HepG2 (cell line): ENCODE data around the gene RASL10A. TPM values are rescaled to one million over a fixed set of nuclear protein-coding genes. Genes with fewer than 3 reads are reported as not detected.

Experiments
- AGO2 ChIP-seq: fragments of 200-400 bp; formaldehyde crosslinking; optimal IDR thresholded peaks from 2 replicates; pipeline ENCODE3; 2017; ENCODE audit warnings: mild to moderate bottlenecking, low read depth, low read length, moderate library complexity
- ATF7-NPFF ChIP-seq: sonication (generic); formaldehyde crosslinking; IDR thresholded peaks from 2 replicates; pipeline ENCODE4 v1.8.1; 2023; ENCODE audit warnings: mild to moderate bottlenecking, low read depth, missing genetic modification reagents, moderate library complexity
- CEBPZ ChIP-seq: IDR thresholded peaks from 2 replicates; pipeline ENCODE4 v1.6.1; 2012; ENCODE audit warnings: low read length, improper control_type of control experiment
- CREM ChIP-seq, 2 experiments: sonication (generic) in 1 of 2; formaldehyde crosslinking in 1 of 2; IDR thresholded peaks; 2 replicates each; pipeline versions ENCODE4 v1.4.0 to v1.6.1; 2016 to 2020; ENCODE audit warnings: antibody characterized with exemption in 1 of 2, mild to moderate bottlenecking in 1 of 2, missing genetic modification reagents in 1 of 2
- DRAP1 ChIP-seq: IDR thresholded peaks from 2 replicates; pipeline ENCODE4 v1.6.1; 2016; ENCODE audit warnings: missing genetic modification reagents, missing compliant biosample characterization
- EP300 ChIP-seq, 3 experiments: sonication (generic) in 1 of 3; formaldehyde crosslinking in 1 of 3; IDR thresholded peaks; 2 replicates each; pipeline versions ENCODE4 v1.5.1 to v1.6.1; 2011 to 2020; ENCODE audit warnings: low read depth in 2 of 3, low read length in 2 of 3, borderline replicate concordance in 1 of 3, improper control_type of control experiment in 1 of 3, mild to moderate bottlenecking in 1 of 3, missing genetic modification reagents in 1 of 3, moderate library complexity in 1 of 3
- ERF ChIP-seq: IDR thresholded peaks from 2 replicates; pipeline ENCODE4 v1.6.1; 2018; ENCODE audit warnings: missing biosample characterization, missing genetic modification reagents
- FOXJ3 ChIP-seq: sonication (generic); formaldehyde crosslinking; IDR thresholded peaks from 2 replicates; pipeline ENCODE4 v1.4.0; 2020; ENCODE audit warnings: missing genetic modification reagents, mild to moderate bottlenecking, borderline replicate concordance
- MTF2 ChIP-seq: sonication (generic); formaldehyde crosslinking; IDR thresholded peaks from 2 replicates; pipeline ENCODE4 v1.5.0; 2020; ENCODE audit warnings: missing genetic modification reagents, borderline replicate concordance
- NCOR1 ChIP-seq: fragments of 200-600 bp; sonication (generic); IDR thresholded peaks from 2 replicates; pipeline ENCODE4 v1.7.0; 2017; ENCODE audit warnings: antibody characterized with exemption, low read length, borderline replicate concordance
- RFXAP ChIP-seq: sonication (generic); formaldehyde crosslinking; IDR thresholded peaks from 2 replicates; pipeline ENCODE4 v1.4.0; 2020; ENCODE audit warnings: missing genetic modification reagents, borderline replicate concordance
- SRY ChIP-seq: sonication (generic); formaldehyde crosslinking; IDR thresholded peaks from 2 replicates; pipeline ENCODE4 v1.8.0; 2022; ENCODE audit warnings: mild to moderate bottlenecking, missing genetic modification reagents
- TBL1XR1 ChIP-seq: fragments of 150-350 bp; IDR thresholded peaks from 2 replicates; pipeline ENCODE4 v1.6.1; 2014; ENCODE audit warnings: borderline replicate concordance, low read length; ENCODE audit not compliant: partially characterized antibody
- TRIM24 ChIP-seq: sonication (generic); formaldehyde crosslinking; IDR thresholded peaks from 2 replicates; pipeline ENCODE4 v1.8.0; 2022; ENCODE audit warnings: mild to moderate bottlenecking, missing genetic modification reagents
- U2AF1 ChIP-seq: fragments of 200-400 bp; formaldehyde crosslinking; optimal IDR thresholded peaks from 2 replicates; pipeline ENCODE3; 2017; ENCODE audit warnings: mild to moderate bottlenecking, low read depth, low read length
- ZFP1 ChIP-seq: IDR thresholded peaks from 2 replicates; pipeline ENCODE4 v1.6.1; 2016
- ZNF749 ChIP-seq: sonication (generic); formaldehyde crosslinking; IDR thresholded peaks from 2 replicates; pipeline ENCODE4 v1.8.0; 2022; ENCODE audit warnings: mild to moderate bottlenecking, missing genetic modification reagents, moderate library complexity, borderline replicate concordance
- ZSCAN29 ChIP-seq: sonication (generic); formaldehyde crosslinking; conservative IDR thresholded peaks from 2 replicates; pipeline ENCODE4 v1.4.0; 2020; ENCODE audit warnings: mild to moderate bottlenecking, missing genetic modification reagents
- ZZZ3 ChIP-seq: sonication (generic); formaldehyde crosslinking; IDR thresholded peaks from 2 replicates; pipeline ENCODE4 v1.4.0; 2020; ENCODE audit warnings: missing genetic modification reagents, mild to moderate bottlenecking, borderline replicate concordance
- polyA plus RNA-seq, 8 experiments: library from polyadenylated mRNA; depleted of rRNA in 3 of 8; stranded (reverse) in 7 of 8; unstranded in 1 of 8; fragments of >200 nt; fragmentation: Illumina TruSeq in 4 of 8; extraction: Trizol in 4 of 8; gene quantifications; 2 replicates each; pipeline versions ENCODE4 v1.2.1 to v1.2.3, GENCODE V29; 2011 to 2016; ENCODE audit warnings: low read depth in 4 of 8, missing spikeins in 1 of 8, mixed read lengths in 1 of 8; ENCODE audit not compliant: insufficient read depth in 1 of 8
- total RNA-seq, 5 experiments: library from RNA; depleted of rRNA; stranded (reverse); fragments of >200 nt; fragmentation: Illumina TruSeq; extraction: Trizol; gene quantifications; 2 replicates each; pipeline ENCODE4 v1.2.3, GENCODE V29; 2016; ENCODE audit warnings: low read depth in 1 of 5
- TF ChIP-seq, protein P1 (sequence below): sonication (generic); formaldehyde crosslinking; conservative IDR thresholded peaks from 2 replicates; pipeline ENCODE4 v1.4.0; 2020; ENCODE audit warnings: missing genetic modification reagents
- TF ChIP-seq, protein P2 (sequence below): IDR thresholded peaks from 2 replicates; pipeline ENCODE4 v1.6.1; 2016; ENCODE audit warnings: low read depth, borderline replicate concordance
- TF ChIP-seq, protein P3 (sequence below): sonication (generic); formaldehyde crosslinking; conservative IDR thresholded peaks from 2 replicates; pipeline ENCODE4 v1.8.0; 2022; ENCODE audit warnings: low read depth, missing genetic modification reagents

Gene RASL10A
- total and polyA plus RNA-seq, 2 of the 13 experiments (the other 11 are each of a cell fraction or from before 2014, with no cell fraction given): 0.05 to 0.22 TPM

DNA sequence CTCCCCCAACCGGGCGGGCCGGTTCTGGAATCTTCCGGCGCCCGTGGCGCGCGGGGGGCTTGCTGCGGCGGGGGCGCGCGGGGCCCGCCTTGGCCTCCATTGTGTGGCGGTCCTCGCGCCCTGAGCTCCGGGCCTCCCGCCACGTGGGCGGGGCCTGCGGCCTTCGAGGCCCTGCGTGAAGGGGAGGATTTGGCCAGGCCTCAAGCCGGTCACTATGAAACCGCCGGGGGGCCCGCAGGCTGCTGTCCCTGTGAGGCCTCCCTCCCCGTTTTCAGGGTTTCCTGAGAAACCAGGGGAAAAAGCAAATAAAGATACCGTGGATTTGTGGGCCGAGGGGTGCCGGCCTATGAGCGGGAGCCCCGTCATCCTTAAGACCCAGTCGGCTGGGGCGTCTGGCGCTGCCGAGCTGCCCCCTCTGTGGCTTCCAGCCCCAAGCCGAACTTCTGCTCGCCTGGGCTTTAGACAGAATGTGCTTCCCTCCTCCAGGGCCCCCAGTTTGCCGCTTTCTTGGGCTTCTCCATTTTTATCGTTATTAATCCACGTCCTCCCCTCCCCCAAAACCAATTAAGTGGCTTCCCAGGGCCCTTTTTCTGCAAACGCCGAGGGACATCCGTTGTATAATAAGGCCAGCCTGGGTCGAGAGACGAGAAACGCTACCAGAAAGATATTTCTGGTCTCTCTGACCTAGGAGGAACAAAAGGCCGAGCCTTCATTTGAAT is 46.8 kb downstream of the RASL10A start (continued):
- no peak for TF ChIP-seq CEBPZ
- TF ChIP-seq, protein P1, sequence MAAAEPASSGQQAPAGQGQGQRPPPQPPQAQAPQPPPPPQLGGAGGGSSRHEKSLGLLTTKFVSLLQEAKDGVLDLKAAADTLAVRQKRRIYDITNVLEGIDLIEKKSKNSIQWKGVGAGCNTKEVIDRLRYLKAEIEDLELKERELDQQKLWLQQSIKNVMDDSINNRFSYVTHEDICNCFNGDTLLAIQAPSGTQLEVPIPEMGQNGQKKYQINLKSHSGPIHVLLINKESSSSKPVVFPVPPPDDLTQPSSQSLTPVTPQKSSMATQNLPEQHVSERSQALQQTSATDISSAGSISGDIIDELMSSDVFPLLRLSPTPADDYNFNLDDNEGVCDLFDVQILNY (CRISPR knock-in tag): 0 out of 2 replicates have a peak, but pooled peaks have one; percentile 55
- peak; percentile 62; the same call in 1 of the 2 replicates for TF ChIP-seq MTF2 (CRISPR knock-in tag)
- TF ChIP-seq ERF (CRISPR knock-in tag): no peak; the same call in 1 of the 2 replicates
- no peak for TF ChIP-seq ZSCAN29 (CRISPR knock-in tag)
- no peak for TF ChIP-seq CREM (IDR thresholded peaks at IDR 0.05)
- no peak for TF ChIP-seq CREM (CRISPR knock-in tag; IDR thresholded peaks at IDR 0.05)
- TF ChIP-seq SRY: peak; percentile 85; the same call in 1 of the 2 replicates
- no peak for TF ChIP-seq DRAP1 (CRISPR knock-in tag)
- TF ChIP-seq ZFP1 (CRISPR knock-in tag): no peak
- TF ChIP-seq, protein P2, sequence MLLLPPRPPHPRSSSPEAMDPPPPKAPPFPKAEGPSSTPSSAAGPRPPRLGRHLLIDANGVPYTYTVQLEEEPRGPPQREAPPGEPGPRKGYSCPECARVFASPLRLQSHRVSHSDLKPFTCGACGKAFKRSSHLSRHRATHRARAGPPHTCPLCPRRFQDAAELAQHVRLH (CRISPR knock-in tag): no peak
- TF ChIP-seq FOXJ3 (CRISPR knock-in tag): no peak
- TF ChIP-seq TRIM24 (CRISPR knock-in tag): no peak
- TF ChIP-seq U2AF1: no peak
- TF ChIP-seq RFXAP: 0 out of 2 replicates have a peak, but pooled peaks have one; percentile 56
- TF ChIP-seq, protein P3, sequence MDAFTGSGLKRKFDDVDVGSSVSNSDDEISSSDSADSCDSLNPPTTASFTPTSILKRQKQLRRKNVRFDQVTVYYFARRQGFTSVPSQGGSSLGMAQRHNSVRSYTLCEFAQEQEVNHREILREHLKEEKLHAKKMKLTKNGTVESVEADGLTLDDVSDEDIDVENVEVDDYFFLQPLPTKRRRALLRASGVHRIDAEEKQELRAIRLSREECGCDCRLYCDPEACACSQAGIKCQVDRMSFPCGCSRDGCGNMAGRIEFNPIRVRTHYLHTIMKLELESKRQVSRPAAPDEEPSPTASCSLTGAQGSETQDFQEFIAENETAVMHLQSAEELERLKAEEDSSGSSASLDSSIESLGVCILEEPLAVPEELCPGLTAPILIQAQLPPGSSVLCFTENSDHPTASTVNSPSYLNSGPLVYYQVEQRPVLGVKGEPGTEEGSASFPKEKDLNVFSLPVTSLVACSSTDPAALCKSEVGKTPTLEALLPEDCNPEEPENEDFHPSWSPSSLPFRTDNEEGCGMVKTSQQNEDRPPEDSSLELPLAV: 0 out of 2 replicates have a peak, but pooled peaks have one; percentile 78
- TF ChIP-seq ZNF749: peak; percentile 64; the same call in 1 of the 2 replicates
- TF ChIP-seq NCOR1: 0 out of 2 replicates have a peak, but pooled peaks have one; percentile 9
- no peak for TF ChIP-seq ZZZ3
- no peak for TF ChIP-seq TBL1XR1
- TF ChIP-seq ATF7-NPFF: peak; percentile 81
- TF ChIP-seq AGO2: peak; percentile 91
- no peak for TF ChIP-seq EP300 (IDR thresholded peaks at IDR 0.05; ENCODE audit: low read depth in 2 of 2, low read length in 2 of 2)
- no peak for TF ChIP-seq EP300 (CRISPR knock-in tag; IDR thresholded peaks at IDR 0.05; ENCODE audit: borderline replicate concordance)
